GM23248 (cell line): ENCODE measurements around the gene LMCD1. TPM values are rescaled to one million over a fixed set of nuclear protein-coding genes. Genes with fewer than 3 reads are reported as not detected.

ENCODE experiments used
- DNase-seq: peaks from one replicate; pipeline ENCODE4 v3.0.0-alpha.2; 2015
- H2AFZ ChIP-seq: fragments of 200-600 bp; sonication (generic); 2 replicates; pipeline ENCODE4 v1.6.1; 2016; ENCODE audit warnings: antibody characterized with exemption
- H3F3A ChIP-seq: fragments of 200-600 bp; sonication (generic); 2 replicates; pipeline ENCODE4 v1.6.1; 2016; ENCODE audit warnings: mild to moderate bottlenecking, antibody characterized with exemption, mixed run types; ENCODE audit not compliant: insufficient read depth
- H3K27ac ChIP-seq: fragments of 200-600 bp; sonication (generic); 2 replicates; pipeline ENCODE4 v1.5.1; 2016; ENCODE audit warnings: mild to moderate bottlenecking
- H3K27me3 ChIP-seq: fragments of 200-600 bp; sonication (generic); replicated peaks from 2 replicates; pipeline ENCODE4 v1.6.1; 2016; ENCODE audit warnings: mild to moderate bottlenecking; ENCODE audit not compliant: insufficient read depth
- H3K36me3 ChIP-seq: fragments of 200-600 bp; sonication (generic); 2 replicates; pipeline ENCODE4 v1.6.1; 2016; ENCODE audit warnings: low read depth, mild to moderate bottlenecking
- H3K4me1 ChIP-seq: fragments of 200-600 bp; sonication (generic); 2 replicates; pipeline ENCODE4 v1.6.1; 2016; ENCODE audit warnings: mild to moderate bottlenecking; ENCODE audit not compliant: insufficient read depth
- H3K4me2 ChIP-seq: fragments of 200-600 bp; sonication (generic); one replicate; pipeline ENCODE4 v1.6.1; 2016; ENCODE audit warnings: mild to moderate bottlenecking; ENCODE audit not compliant: unreplicated experiment
- H3K4me3 ChIP-seq: fragments of 200-600 bp; sonication (generic); 2 replicates; pipeline ENCODE4 v1.5.1; 2016; ENCODE audit warnings: mild to moderate bottlenecking
- H3K79me2 ChIP-seq: fragments of 200-600 bp; sonication (generic); 2 replicates; pipeline ENCODE4 v1.6.1; 2016; ENCODE audit warnings: mild to moderate bottlenecking; ENCODE audit not compliant: insufficient read depth
- H3K9ac ChIP-seq: fragments of 200-600 bp; sonication (generic); 2 replicates; pipeline ENCODE4 v1.6.1; 2016; ENCODE audit warnings: mild to moderate bottlenecking
- H3K9me2 ChIP-seq: fragments of 200-600 bp; sonication (generic); 2 replicates; pipeline ENCODE4 v1.6.1; 2016; ENCODE audit warnings: mixed run types, mild to moderate bottlenecking, moderate library complexity; ENCODE audit not compliant: insufficient read depth
- H3K9me3 ChIP-seq: fragments of 200-600 bp; sonication (generic); one replicate; pipeline ENCODE4 v1.6.1; 2017; ENCODE audit warnings: low read depth
- H4K20me1 ChIP-seq: fragments of 200-600 bp; sonication (generic); 2 replicates; pipeline ENCODE4 v1.6.0; 2016; ENCODE audit not compliant: insufficient read depth
- EZH2 ChIP-seq: fragments of 200-600 bp; sonication (generic); IDR thresholded peaks from 2 replicates; pipeline ENCODE4 v1.6.1; 2018; ENCODE audit warnings: antibody characterized with exemption, mild to moderate bottlenecking; ENCODE audit not compliant: insufficient read depth, poor library complexity, severe bottlenecking
- EZH2phosphoT487 ChIP-seq: fragments of 200-600 bp; sonication (generic); IDR thresholded peaks from 2 replicates; pipeline ENCODE4 v1.6.1; 2018; ENCODE audit warnings: antibody characterized with exemption, moderate library complexity, mild to moderate bottlenecking, low read depth; ENCODE audit not compliant: insufficient read depth
- WGBS, 2 experiments: methylation state at CpG; one replicate each; pipeline ENCODE4 v1.1.6; 2015 to 2017; ENCODE audit warnings: low lambda C conversion rate in 2 of 2, low coverage in 1 of 2; ENCODE audit errors: missing lambda C conversion rate in 2 of 2; 5-methylcytosine and 5-hydroxymethylcytosine counted together
- in situ Hi-C: fragments of 300-500 bp; cut with MboI; formaldehyde crosslinking; loops from 2 replicates; pipeline ENCODE4 v1.15.0; 2020
- polyA plus RNA-seq: library from polyadenylated mRNA; unstranded; fragments of >200 nt; fragmentation: Nextera tagmentation; extraction: Ambion mirVana; gene quantifications from 2 replicates; pipeline ENCODE4 v1.2.1, GENCODE V29; 2016
- total RNA-seq: library from RNA; depleted of rRNA; stranded (reverse); fragments of >200 nt; shearing (Covaris generic); gene quantifications from 2 replicates; pipeline ENCODE4 v1.2.3, GENCODE V29; 2014

LMCD1 gene
- total and polyA plus RNA-seq, 2 experiments from 2014 or later = 187 to 259 TPM

GRCh38 chr3:8486936-8487335, 14.7 kb upstream of the LMCD1 start:
- Histone ChIP-seq H3K9me3 (no peaks in the 10 kb centered on the region), H3K4me2 (no peak overlapping the region), H4K20me1 (no peaks in the 10 kb centered on the region), H2AFZ (no peak overlapping the region), H3K27me3 (no peaks in the 10 kb centered on the region), H3K36me3 (no peaks in the 10 kb centered on the region), H3K9me2 (no peaks in the 10 kb centered on the region), H3F3A (peaks cover 47% of the 10 kb centered on the region), H3K79me2 (no peaks in the 10 kb centered on the region), H3K4me3 (no peak overlapping the region), H3K4me1 (peaks cover 55% of the 10 kb centered on the region), H3K27ac (no peak overlapping the region), H3K9ac (no peak overlapping the region)
- TF ChIP-seq EZH2 (no peak), EZH2phosphoT487 (no peak)
- in situ Hi-C loops = no loop called here
- WGBS, 2 experiments = 85% methylated on average over 5 of the region's 5 CpGs
- DNase-seq = no peak

GRCh38 chr3:8488411-8488810, 13.2 kb upstream of the LMCD1 start:
- Histone ChIP-seq H4K20me1 (no peaks in the 10 kb centered on the region), H3K27ac (peak overlapping the region; percentile 88), H3K9ac (0 out of 2 replicates have a peak overlapping the region, but pooled peaks have one; percentile 50), H3F3A (peaks cover 44% of the 10 kb centered on the region), H2AFZ (no peak overlapping the region), H3K9me2 (no peaks in the 10 kb centered on the region), H3K4me3 (no peak overlapping the region), H3K79me2 (no peaks in the 10 kb centered on the region), H3K27me3 (no peaks in the 10 kb centered on the region), H3K4me1 (peaks cover 57% of the 10 kb centered on the region), H3K36me3 (no peaks in the 10 kb centered on the region), H3K9me3 (no peaks in the 10 kb centered on the region), H3K4me2 (no peak overlapping the region)
- in situ Hi-C loops = no loop called here
- WGBS, 2 experiments = 22 to 26% methylated on average over 3 of the region's 3 CpGs
- DNase-seq = peak; percentile 77
- no peak for TF ChIP-seq EZH2phosphoT487
- TF ChIP-seq EZH2 = no peak

GRCh38 chr3:8488877-8489276, 12.7 kb upstream of the LMCD1 start:
- Histone ChIP-seq H3K9ac (peak overlapping the region; percentile 50), H3F3A (peaks cover 39% of the 10 kb centered on the region), H2AFZ (no peak overlapping the region), H3K27me3 (no peaks in the 10 kb centered on the region), H3K36me3 (no peaks in the 10 kb centered on the region), H3K4me3 (no peak overlapping the region), H3K79me2 (no peaks in the 10 kb centered on the region), H3K27ac (peak overlapping the region; percentile 88), H3K9me2 (no peaks in the 10 kb centered on the region), H4K20me1 (no peaks in the 10 kb centered on the region), H3K4me2 (peak overlapping the region; percentile 36), H3K9me3 (no peaks in the 10 kb centered on the region), H3K4me1 (peaks cover 54% of the 10 kb centered on the region)
- WGBS, 2 experiments = 68 to 73% methylated on average over 5 of the region's 5 CpGs
- TF ChIP-seq EZH2 (no peak), EZH2phosphoT487 (no peak)
- in situ Hi-C loops = no loop called here
- DNase-seq = no peak

GRCh38 chr3:8489278-8489792, 12.3 kb upstream of the LMCD1 start:
- Histone ChIP-seq H3K9me2 (no peaks in the 10 kb centered on the region), H2AFZ (no peak overlapping the region), H3F3A (peaks cover 35% of the 10 kb centered on the region), H3K27me3 (no peaks in the 10 kb centered on the region), H3K9ac (peak overlapping the region; percentile 50), H3K36me3 (no peaks in the 10 kb centered on the region), H3K4me2 (peak overlapping the region; percentile 36), H3K9me3 (no peaks in the 10 kb centered on the region), H3K4me1 (peaks cover 50% of the 10 kb centered on the region), H3K27ac (peak overlapping the region; percentile 88), H3K79me2 (no peaks in the 10 kb centered on the region), H3K4me3 (no peak overlapping the region), H4K20me1 (no peaks in the 10 kb centered on the region)
- DNase-seq = no peak
- in situ Hi-C loops = no loop called here
- WGBS, 2 experiments = 94 to 100% methylated on average over 2 of the region's 2 CpGs
- TF ChIP-seq EZH2 (no peak), EZH2phosphoT487 (no peak)
